Stimulated activated CD8-positive, alpha-beta memory T cell treated with anti-CD3 and anti-CD28 coated beads, Interleukin-2, amount 100 ng/mL, for 1 hour (primary cell): ENCODE results near the gene TMEM271.

Source experiments
- DNase-seq, 2 donors: peaks; one replicate each; pipeline ENCODE4 v3.0.0-alpha.2; 2020; ENCODE audit warnings: low read depth in 2 of 2

The TMEM271 gene

GRCh38 chr4:532588-533317 is 43.3 kb downstream of the TMEM271 start:
- DNase-seq = no peak

GRCh38 chr4:531721-532565 is 44.2 kb downstream of the TMEM271 start:
- no peak for DNase-seq

GRCh38 chr4:531076-531475 is 45.0 kb downstream of the TMEM271 start:
- DNase-seq = no peak

GRCh38 chr4:530017-530781 is 45.9 kb downstream of the TMEM271 start:
- DNase-seq = no peak

GRCh38 chr4:529563-529962 is 46.5 kb downstream of the TMEM271 start:
- DNase-seq = no peak

- DNase-seq = no peak
Observed at GRCh38 chr4:528835-529234, 47.3 kb downstream of the TMEM271 start.

GRCh38 chr4:528296-528695 is 47.8 kb downstream of the TMEM271 start:
- DNase-seq = no peak

GRCh38 chr4:526971-527460 is 49.1 kb downstream of the TMEM271 start:
- no peak for DNase-seq

GRCh38 chr4:526189-526909 is 49.7 kb downstream of the TMEM271 start:
- no peak for DNase-seq

- no peak for DNase-seq
Observed at GRCh38 chr4:525660-526059, 50.4 kb downstream of the TMEM271 start.

- no peak for DNase-seq
Observed at GRCh38 chr4:524196-524595, 51.9 kb downstream of the TMEM271 start.
